NCI-H748 treated with DMSO at 0.1 percent for 48 hours (cell line): ENCODE data around the gene CDH13.

Experiments
- DNase-seq: peaks from one replicate; lab custom pipeline; 2025; lab: John Stamatoyannopoulos, UW

Gene CDH13

GRCh38 chr16:82626791-82627261 lies at the start of gene CDH13:
CDH13 (plus strand) TSS chr16:82626969.
- DNase-seq = peak; percentile 36

GRCh38 chr16:82580298-82580890 lies 46.4 kb upstream of the CDH13 start:
- peak; percentile 44 for DNase-seq

GRCh38 chr16:82582975-82583374 lies 43.8 kb upstream of the CDH13 start:
- no peak for DNase-seq

- DNase-seq = no peak
These were observed 43.3 kb upstream of the CDH13 start for GRCh38 chr16:82583422-82583821.

GRCh38 chr16:82584553-82585152 lies 42.1 kb upstream of the CDH13 start:
- no peak for DNase-seq

GRCh38 chr16:82585675-82586074 lies 41.1 kb upstream of the CDH13 start:
- no peak for DNase-seq

- no peak for DNase-seq
These were observed 40.6 kb upstream of the CDH13 start for GRCh38 chr16:82586130-82586529.

- no peak for DNase-seq
These were observed 39.5 kb upstream of the CDH13 start for GRCh38 chr16:82587289-82587688.

- DNase-seq = no peak
These were observed 37.4 kb upstream of the CDH13 start for GRCh38 chr16:82589407-82589806.

GRCh38 chr16:82594114-82594513 lies 32.7 kb upstream of the CDH13 start:
- DNase-seq = no peak

GRCh38 chr16:82598771-82599170 lies 28.0 kb upstream of the CDH13 start:
- DNase-seq = no peak

- DNase-seq = no peak
These were observed 24.7 kb upstream of the CDH13 start for GRCh38 chr16:82601989-82602640.

GRCh38 chr16:82603784-82604411 lies 22.9 kb upstream of the CDH13 start:
- no peak for DNase-seq

GRCh38 chr16:82605076-82605475 lies 21.7 kb upstream of the CDH13 start:
- no peak for DNase-seq

- no peak for DNase-seq
These were observed 20.7 kb upstream of the CDH13 start for GRCh38 chr16:82605863-82606620.

GRCh38 chr16:82609140-82609539 lies 17.6 kb upstream of the CDH13 start:
- no peak for DNase-seq

GRCh38 chr16:82612263-82612662 lies 14.5 kb upstream of the CDH13 start:
- DNase-seq = no peak

GRCh38 chr16:82616356-82616755 lies 10.4 kb upstream of the CDH13 start:
- DNase-seq = no peak

- no peak for DNase-seq
These were observed 5.0 kb upstream of the CDH13 start for GRCh38 chr16:82621781-82622180.

- no peak for DNase-seq
These were observed 3.5 kb upstream of the CDH13 start for GRCh38 chr16:82623241-82623640.

- DNase-seq = no peak
These were observed 1.5 kb upstream of the CDH13 start for GRCh38 chr16:82625066-82625968.
